Gastroesophageal sphincter (tissue), 4 donors: ENCODE data around the gene TFR2. TPM values are rescaled to one million over a fixed set of nuclear protein-coding genes. Genes with fewer than 3 reads are reported as not detected.

Experiments
- ATAC-seq: fragments of 150-250 bp; one replicate; pipeline ENCODE4 v1.9.1; 2016; ENCODE audit warnings: mild to moderate bottlenecking, moderate library complexity
- H3K27ac ChIP-seq, 4 donors: fragments of 200-600 bp; sonication (generic) in 3 of 4; 1 replicate in 3 of 4; 2 replicates in 1 of 4; pipeline ENCODE4 v1.5.1; 2016 to 2019
- H3K27me3 ChIP-seq: fragments of 200-600 bp; sonication (generic); one replicate; pipeline ENCODE4 v1.5.1; 2019
- H3K36me3 ChIP-seq, 2 donors: fragments of 200-600 bp; sonication (generic); one replicate each; pipeline ENCODE4 v1.5.1; 2019; ENCODE audit warnings: control low read depth in 1 of 2
- H3K4me1 ChIP-seq, 3 donors: fragments of 200-600 bp; sonication (generic); 1 replicate in 2 of 3; 2 replicates in 1 of 3; pipeline ENCODE4 v1.5.1; 2016 to 2019; ENCODE audit warnings: control low read depth in 2 of 3
- H3K4me3 ChIP-seq, 2 donors: fragments of 200-600 bp; sonication (generic); one replicate each; pipeline ENCODE4 v1.5.1; 2019; ENCODE audit warnings: mild to moderate bottlenecking in 1 of 2, moderate library complexity in 1 of 2
- H3K9me3 ChIP-seq, 3 donors: fragments of 200-600 bp; sonication (generic); one replicate each; pipeline ENCODE4 v1.5.1; 2017 to 2019; ENCODE audit warnings: control low read depth in 2 of 3
- CTCF ChIP-seq, 4 experiments: fragments of 200-600 bp in 2 of 4; fragments of 450-650 bp in 2 of 4; sonication (generic) in 1 of 4; IDR thresholded peaks; one replicate each; pipeline ENCODE4 v1.5.1; 2017 to 2019; ENCODE audit warnings: antibody characterized with exemption in 4 of 4, mild to moderate bottlenecking in 2 of 4, moderate library complexity in 2 of 4
- EP300 ChIP-seq: sonication (generic); formaldehyde crosslinking; IDR thresholded peaks from one replicate; pipeline ENCODE4 v1.6.1; 2017; ENCODE audit warnings: antibody characterized with exemption, mild to moderate bottlenecking
- POLR2A ChIP-seq, 2 donors: fragments of 450-650 bp; IDR thresholded peaks; one replicate each; pipeline ENCODE4 v1.6.1; 2017; ENCODE audit warnings: antibody characterized with exemption in 2 of 2, mild to moderate bottlenecking in 2 of 2, moderate library complexity in 1 of 2
- POLR2AphosphoS5 ChIP-seq: sonication (generic); formaldehyde crosslinking; IDR thresholded peaks from one replicate; pipeline ENCODE4 v1.6.1; 2017; ENCODE audit warnings: antibody characterized with exemption
- WGBS, 2 donors: methylation state at CpG; one replicate each; pipeline ENCODE4 v1.1.5; 2018; ENCODE audit warnings: low coverage in 1 of 2; 5-methylcytosine and 5-hydroxymethylcytosine counted together
- small RNA-seq, 4 donors: library from RNA; depleted of rRNA; stranded (forward); fragments of <200 nt; gene quantifications; one replicate each; pipeline ENCODE3, GENCODE V24; 2016
- total RNA-seq, 4 donors: library from RNA; depleted of rRNA; stranded (reverse); fragments of >200 nt; gene quantifications; one replicate each; pipeline ENCODE4 v1.1.0, GENCODE V29; 2016

TFR2 gene
- total RNA-seq, 4 donors from 2014 or later: 1.6 TPM; not detected in 3

- Histone ChIP-seq H3K4me1 (peaks cover 0 to 29% (median 10%) of the 10 kb centered on the region in 3 donors), H3K36me3 (peaks cover 0 to 46% of the 10 kb centered on the region in 2 donors), H3K4me3 (no peak overlapping the region), H3K9me3 (no peaks in the 10 kb centered on the region), H3K27me3 (peaks cover 61% of the 10 kb centered on the region), H3K27ac (no peak overlapping the region)
- ATAC-seq: no peak
- WGBS, 2 donors: 80% methylated on average over 2 of the region's 20 CpGs; no CpG with 5 or more reads in 1 of the 2 donors
- no peak for TF ChIP-seq EP300
- TF ChIP-seq POLR2A (IDR thresholded peaks at IDR 0.05): no peak
- no peak for TF ChIP-seq CTCF (IDR thresholded peaks at IDR 0.05)
- TF ChIP-seq POLR2AphosphoS5: no peak
Measured at GRCh38 chr7:100572281-100572948, 68.9 kb downstream of the TFR2 start.

- peaks cover 60% of the 10 kb centered on the region for H3K27me3 ChIP-seq
Measured at GRCh38 chr7:100571829-100572116, 69.6 kb downstream of the TFR2 start.

GRCh38 chr7:100570954-100571828, 70.2 kb downstream of the TFR2 start:
- peaks cover 0 to 29% (median 10%) of the 10 kb centered on the region in 3 donors for H3K4me1 ChIP-seq
- TF ChIP-seq EP300 (no peak), POLR2A (IDR thresholded peaks at IDR 0.05) (no peak), POLR2AphosphoS5 (no peak), CTCF (IDR thresholded peaks at IDR 0.05) (no peak)
- no peaks in the 10 kb centered on the region for H3K9me3 ChIP-seq
- no peak overlapping the region for H3K4me3 ChIP-seq
- H3K27ac ChIP-seq: no peak overlapping the region
- no peak for ATAC-seq
- H3K36me3 ChIP-seq: peaks cover 0 to 33% of the 10 kb centered on the region in 2 donors
- WGBS, 2 donors: 80 to 85% methylated on average over 1 to 4 of the region's 26 CpGs
- peaks cover 56% of the 10 kb centered on the region for H3K27me3 ChIP-seq

More at GRCh38 chr7:100571829-100572116, 69.6 kb downstream of the TFR2 start:
- Histone ChIP-seq H3K4me1 (peaks cover 0 to 29% (median 10%) of the 10 kb centered on the region in 3 donors), H3K9me3 (no peaks in the 10 kb centered on the region), H3K4me3 (no peak overlapping the region), H3K36me3 (peaks cover 0 to 39% of the 10 kb centered on the region in 2 donors), H3K27ac (no peak overlapping the region)
- no peak for ATAC-seq
- whole genome bisulfite sequencing, 2 donors: no CpG with 5 or more reads among the region's 2 CpGs
- TF ChIP-seq CTCF (IDR thresholded peaks at IDR 0.05) (no peak), POLR2AphosphoS5 (no peak), EP300 (no peak), POLR2A (IDR thresholded peaks at IDR 0.05) (no peak)

Small RNA genes within 50 kb of the gene (small RNA-seq; reads per million reads assigned to genes)
- gene SAP25: 0 to 0.09 (median 0) reads per million in 4 donors

Other genes with a start within 250 kb of the TFR2 start
- gene ZCWPW1, start 212.8 kb downstream of the TFR2 start, total RNA-seq: 1 to 10 TPM; 4.9 to 8.2 (median 5.8) TPM
- gene MEPCE, start 211.7 kb downstream of the TFR2 start, total RNA-seq: 10 to 100 TPM; 27.9 to 34.2 (median 30.8) TPM
- gene PPP1R35, start 205.1 kb downstream of the TFR2 start, total RNA-seq: 10 to 100 TPM; 19.9 to 26.3 (median 20.7) TPM
- under 1 TPM in 1 of 4 donors, not detected in 3; 0.67 TPM for gene SPACDR, start 177.3 kb downstream of the TFR2 start, total RNA-seq
- 10 to 100 TPM; 20.2 to 38.1 (median 26.1) TPM for gene TSC22D4, start 162.3 kb downstream of the TFR2 start, total RNA-seq
- 1 to 10 TPM in 3 of 4 donors, under 1 TPM in 1; 0.94 to 3.1 (median 1.8) TPM for gene NYAP1, start 157.6 kb downstream of the TFR2 start, total RNA-seq
- 10 to 100 TPM; 26.0 to 60.1 (median 36.6) TPM for gene AGFG2, start 102.3 kb downstream of the TFR2 start, total RNA-seq
- gene SAP25, start 67.7 kb downstream of the TFR2 start, total RNA-seq: 1 to 10 TPM in 1 of 4 donors, not detected in 3; 5.6 TPM
- gene LRCH4, start 55.4 kb downstream of the TFR2 start, total RNA-seq: 10 to 100 TPM; 16.1 to 53.2 (median 50.0) TPM
- 1 to 10 TPM in 2 of 4 donors, not detected in 2; 1.8 to 1.9 TPM for gene FBXO24, start 55.2 kb downstream of the TFR2 start, total RNA-seq
- 10 to 100 TPM in 3 of 4 donors, 1 to 10 TPM in 1; 6.8 to 42.5 (median 16.6) TPM for gene PCOLCE, start 39.2 kb downstream of the TFR2 start, total RNA-seq
- 10 to 100 TPM in 3 of 4 donors, 1 to 10 TPM in 1; 6.2 to 13.4 (median 11.6) TPM for gene MOSPD3, start 29.0 kb downstream of the TFR2 start, total RNA-seq
- gene ACTL6B, start 14.9 kb upstream of the TFR2 start, total RNA-seq: 1 to 10 TPM in 1 of 4 donors, not detected in 3; 2.2 TPM
- gene GNB2, start 32.2 kb upstream of the TFR2 start, total RNA-seq: 100 to 1,000 TPM; 124 to 217 (median 162) TPM
- 10 to 100 TPM; 20.4 to 43.3 (median 31.0) TPM for gene GIGYF1, start 52.7 kb upstream of the TFR2 start, total RNA-seq
- 10 to 100 TPM; 31.4 to 40.6 (median 33.2) TPM for gene POP7, start 64.6 kb upstream of the TFR2 start, total RNA-seq
- gene EPO, start 78.9 kb upstream of the TFR2 start, total RNA-seq: not detected
- gene ZAN, start 92.0 kb upstream of the TFR2 start, total RNA-seq: not detected
- gene EPHB4, start 186.0 kb upstream of the TFR2 start, total RNA-seq: 10 to 100 TPM; 19.0 to 55.6 (median 41.5) TPM
- 10 to 100 TPM; 11.2 to 32.9 (median 20.2) TPM for gene SLC12A9, start 211.2 kb upstream of the TFR2 start, total RNA-seq
- 10 to 100 TPM; 71.9 to 94.3 (median 89.5) TPM for gene TRIP6, start 225.8 kb upstream of the TFR2 start, total RNA-seq
- 10 to 100 TPM; 47.5 to 73.4 (median 57.0) TPM for gene SRRT, start 233.6 kb upstream of the TFR2 start, total RNA-seq
- 1 to 10 TPM; 5.4 to 9.2 (median 7.7) TPM for gene UFSP1, start 248.2 kb upstream of the TFR2 start, total RNA-seq